HCT116 (cell line): ENCODE results near the gene TANGO6. TPM values are rescaled to one million over a fixed set of nuclear protein-coding genes. Genes with fewer than 3 reads are reported as not detected.

Experiments used
- ATAC-seq: fragments of 200-7000 bp; cut with Tn5 transposase; 2 replicates; pipeline ENCODE4 v1.9.1; 2020; ENCODE audit warnings: mild to moderate bottlenecking, moderate library complexity
- BruUV-seq: library from RNA; stranded (reverse); fragments of 400-500 nt; replicated peaks from 2 replicates; lab custom pipeline; 2021; lab: Mats Ljungman, UMichigan
- CTCF ChIA-PET: fragments of 300-600 bp; sonication (Branson Sonifier 250); formaldehyde crosslinking; loops from one replicate; lab custom pipeline; 2021; ENCODE audit warnings: antibody characterized with exemption; lab: Charles Lee
- POLR2A ChIA-PET: fragments of 300-600, 350-600 bp; sonication (Branson Sonifier 250); formaldehyde crosslinking; loops from one replicate; lab custom pipeline; 2021; ENCODE audit warnings: antibody characterized with exemption; lab: Charles Lee
- RAD21 ChIA-PET, 2 experiments: fragments of 300-600 bp; sonication (Branson Sonifier 250); formaldehyde crosslinking; loops; one replicate each; lab custom pipeline; 2023; ENCODE audit warnings: low total read pairs in 2 of 2; ENCODE audit not compliant: uncharacterized antibody in 2 of 2, unreplicated experiment in 2 of 2, low non-redundant PET in 1 of 2; lab: Charles Lee
- DNase-seq: peaks from one replicate; pipeline ENCODE4 v3.0.0-alpha.2; 2010; ENCODE audit warnings: low read depth, low spot score
- H2AFZ ChIP-seq: fragments of 200-600 bp; shearing (Covaris generic), sonication (generic); 2 replicates; pipeline ENCODE4 v1.6.1; 2017; ENCODE audit warnings: low read depth, mixed run types, mixed read lengths, antibody characterized with exemption, low read length; ENCODE audit not compliant: poor library complexity, severe bottlenecking
- H3K27ac ChIP-seq: 2 replicates; pipeline ENCODE4 v1.5.1; 2012; ENCODE audit warnings: low read depth, low read length
- H3K27me3 ChIP-seq: fragments of 200-600 bp; sonication (generic); 2 replicates; pipeline ENCODE4 v1.6.1; 2016; ENCODE audit warnings: mixed run types, low read length, mixed read lengths; ENCODE audit not compliant: insufficient read depth
- H3K36me3 ChIP-seq, 2 experiments: fragments of 200-500 bp in 1 of 2; fragments of 200-600 bp in 1 of 2; sonication (Bioruptor generic) in 1 of 2; sonication (generic) in 1 of 2; 2 replicates each; pipeline versions ENCODE4 v1.5.1 to v1.6.1; 2014 to 2016; ENCODE audit warnings: low read length in 2 of 2, inconsistent platforms in 1 of 2, mixed read lengths in 1 of 2, mixed run types in 1 of 2; ENCODE audit not compliant: insufficient read depth in 2 of 2, control insufficient read depth in 1 of 2
- H3K4me1 ChIP-seq, 2 experiments: fragments of 200-600 bp in 1 of 2; sonication (generic) in 1 of 2; 2 replicates each; pipeline versions ENCODE4 v1.5.1 to v1.6.1; 2012 to 2017; ENCODE audit warnings: low read length in 2 of 2, inconsistent platforms in 1 of 2, mild to moderate bottlenecking in 1 of 2, mixed read lengths in 1 of 2, mixed run types in 1 of 2, moderate library complexity in 1 of 2; ENCODE audit not compliant: insufficient read depth in 2 of 2, control insufficient read depth in 1 of 2
- H3K4me2 ChIP-seq: fragments of 200-600 bp; sonication (generic); 2 replicates; pipeline ENCODE4 v1.6.1; 2017; ENCODE audit warnings: mixed run types, low read length, mixed read lengths
- H3K4me3 ChIP-seq, 2 experiments: fragments of 200-600 bp in 1 of 2; sonication (generic) in 1 of 2; replicated peaks in 1 of 2; 2 replicates each; pipeline ENCODE4 v1.5.1; 2011 to 2016; ENCODE audit warnings: low read length in 2 of 2, control low read depth in 1 of 2, low read depth in 1 of 2, mild to moderate bottlenecking in 1 of 2, mixed read lengths in 1 of 2, mixed run types in 1 of 2
- H3K79me2 ChIP-seq: fragments of 200-600 bp; sonication (generic); 2 replicates; pipeline ENCODE4 v1.6.1; 2017; ENCODE audit warnings: mild to moderate bottlenecking, mixed run types, low read length, moderate library complexity, mixed read lengths; ENCODE audit not compliant: insufficient read depth
- H3K9ac ChIP-seq: fragments of 200-600 bp; sonication (generic); 2 replicates; pipeline ENCODE4 v1.6.1; 2016; ENCODE audit warnings: low read length, mixed read lengths
- H3K9me2 ChIP-seq: fragments of 200-600 bp; sonication (generic), shearing (Covaris generic); 2 replicates; pipeline ENCODE4 v1.6.1; 2017; ENCODE audit warnings: mixed run types, mild to moderate bottlenecking, moderate library complexity; ENCODE audit not compliant: insufficient read depth
- H3K9me3 ChIP-seq, 2 experiments: fragments of 200-500 bp in 1 of 2; fragments of 200-600 bp in 1 of 2; sonication (Bioruptor generic) in 1 of 2; sonication (generic) in 1 of 2; 2 replicates each; pipeline ENCODE4 v1.6.1; 2014 to 2017; ENCODE audit warnings: low read length in 2 of 2, mixed read lengths in 2 of 2, inconsistent platforms in 1 of 2, low read depth in 1 of 2, mild to moderate bottlenecking in 1 of 2, mixed run types in 1 of 2, moderate library complexity in 1 of 2; ENCODE audit not compliant: control insufficient read depth in 1 of 2, insufficient read depth in 1 of 2
- H4K20me1 ChIP-seq: fragments of 200-600 bp; sonication (generic), shearing (Covaris generic); 2 replicates; pipeline ENCODE4 v1.6.1; 2017; ENCODE audit warnings: mixed run types, mild to moderate bottlenecking, moderate library complexity; ENCODE audit not compliant: insufficient read depth
- ATF3 ChIP-seq: IDR thresholded peaks from 2 replicates; pipeline ENCODE4 v1.6.1; 2012
- CBX3 ChIP-seq: IDR thresholded peaks from 2 replicates; pipeline ENCODE4 v1.6.1; 2012; ENCODE audit warnings: low read depth
- CEBPB ChIP-seq: IDR thresholded peaks from 2 replicates; pipeline ENCODE4 v1.6.1; 2012; ENCODE audit warnings: low read depth
- EGR1 ChIP-seq: IDR thresholded peaks from 2 replicates; pipeline ENCODE4 v1.6.1; 2012; ENCODE audit warnings: low read depth
- ELF1 ChIP-seq: IDR thresholded peaks from 2 replicates; pipeline ENCODE4 v1.6.1; 2012; ENCODE audit warnings: low read depth, borderline replicate concordance
- EZH2phosphoT487 ChIP-seq: fragments of 200-600 bp; IDR thresholded peaks from 2 replicates; pipeline ENCODE4 v1.6.1; 2018; ENCODE audit warnings: antibody characterized with exemption, borderline replicate concordance
- FOSL1 ChIP-seq: IDR thresholded peaks from 2 replicates; pipeline ENCODE4 v1.6.1; 2012; ENCODE audit warnings: low read depth
- JUND ChIP-seq: IDR thresholded peaks from 2 replicates; pipeline ENCODE4 v1.6.1; 2012
- POLR2A ChIP-seq: IDR thresholded peaks from 2 replicates; pipeline ENCODE4 v1.7.0; 2011; ENCODE audit warnings: borderline replicate concordance; ENCODE audit not compliant: insufficient read depth, insufficient read length; ENCODE audit errors: extremely low read depth
- POLR2AphosphoS5 ChIP-seq: IDR thresholded peaks from 2 replicates; pipeline ENCODE4 v1.6.1; 2011; ENCODE audit warnings: mild to moderate bottlenecking, low read depth, low read length, moderate library complexity
- REST ChIP-seq: IDR thresholded peaks from 2 replicates; pipeline ENCODE4 v1.6.1; 2012; ENCODE audit warnings: low read depth
- SIN3A ChIP-seq: IDR thresholded peaks from 2 replicates; pipeline ENCODE4 v1.6.1; 2012; ENCODE audit warnings: low read depth
- SRF ChIP-seq: IDR thresholded peaks from 2 replicates; pipeline ENCODE4 v1.6.1; 2012; ENCODE audit warnings: low read depth
- TCF7L2 ChIP-seq: IDR thresholded peaks from 2 replicates; pipeline ENCODE4 v1.7.0; 2011; ENCODE audit warnings: borderline replicate concordance, inconsistent platforms; ENCODE audit not compliant: insufficient read depth, insufficient read length; ENCODE audit errors: extremely low read depth
- YY1 ChIP-seq: IDR thresholded peaks from 2 replicates; pipeline ENCODE4 v1.6.1; 2011; ENCODE audit warnings: low read length, low read depth, moderate library complexity, mild to moderate bottlenecking; ENCODE audit not compliant: insufficient replicate concordance; ENCODE audit errors: extremely low read depth
- ZBTB33 ChIP-seq: IDR thresholded peaks from 2 replicates; pipeline ENCODE4 v1.6.1; 2011; ENCODE audit warnings: mild to moderate bottlenecking, low read length, moderate library complexity; ENCODE audit not compliant: insufficient replicate concordance; ENCODE audit errors: extremely low read depth
- ZFX ChIP-seq: fragments of 450-650 bp; IDR thresholded peaks from 2 replicates; pipeline ENCODE4 v1.6.1; 2017
- ZNF274 ChIP-seq: fragments of 200-500 bp; sonication (Bioruptor generic); IDR thresholded peaks from 2 replicates; pipeline ENCODE4 v1.6.1; 2014; ENCODE audit warnings: mild to moderate bottlenecking, low read depth, low read length, inconsistent platforms
- intact Hi-C: fragments of 100-400 bp; cut with micrococcal nuclease; formaldehyde crosslinking; loops from 2 replicates; pipeline ENCODE4 v1.10.0; 2022
- total RNA-seq: library from RNA; stranded (reverse); gene quantifications from one replicate; pipeline ENCODE4 v1.2.1, GENCODE V29; 2021; ENCODE audit not compliant: unreplicated experiment
- TF ChIP-seq, protein P1 (sequence below): IDR thresholded peaks from 2 replicates; pipeline ENCODE4 v1.6.1; 2012
- TF ChIP-seq, protein P2 (sequence below), 3 experiments: fragments of 200-600 bp in 1 of 3; sonication (generic) in 1 of 3; IDR thresholded peaks in 2 of 3; conservative IDR thresholded peaks in 1 of 3; 2 replicates each; pipeline ENCODE4 v1.5.1; 2012 to 2017; ENCODE audit warnings: low read depth in 2 of 3, low read length in 2 of 3, antibody characterized with exemption in 1 of 3, borderline replicate concordance in 1 of 3, control low read depth in 1 of 3, mild to moderate bottlenecking in 1 of 3, mixed read lengths in 1 of 3, mixed run types in 1 of 3, moderate library complexity in 1 of 3; ENCODE audit not compliant: insufficient read depth in 1 of 3

TANGO6 gene
- total RNA-seq, 1 experiment from 2014 or later, result 16.4 TPM

DNA sequence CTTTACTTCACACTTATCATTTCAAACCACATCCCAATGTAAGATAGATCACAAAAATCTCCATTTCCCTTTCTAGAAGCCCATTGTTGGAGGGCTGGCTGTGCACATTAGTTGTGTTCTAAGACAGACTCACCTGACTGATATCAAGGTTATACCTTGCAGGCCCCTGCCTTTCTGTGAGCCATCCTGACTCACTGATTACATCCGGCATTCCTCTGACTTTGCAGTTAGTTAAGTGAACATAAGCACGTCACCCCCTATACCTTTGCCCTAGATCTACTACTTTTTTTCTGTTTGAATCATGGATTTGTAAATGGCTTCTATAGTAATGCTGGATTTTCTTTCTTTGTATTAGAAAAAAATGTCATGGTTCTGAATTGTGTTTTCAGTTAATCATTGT, 78.3 kb downstream of the TANGO6 start:
- peak overlapping the region; percentile 89 for H3K27ac ChIP-seq
- no peaks in the 10 kb centered on the region for H3K9me2 ChIP-seq
- H3K9ac ChIP-seq, result peak overlapping the region; percentile 66
- H3K79me2 ChIP-seq, result no peaks in the 10 kb centered on the region
- POLR2A ChIA-PET, result interaction anchor here (0.7 to 0.8 kb wide), 2 partner anchors 12 to 278 kb away, joined by 5 to 6 read pairs; no protein-coding TSS in a partner anchor
- peaks cover 42 to 61% of the 10 kb centered on the region in 2 experiments for H3K4me1 ChIP-seq
- H3K9me3 ChIP-seq, result no peaks in the 10 kb centered on the region
- RAD21 ChIA-PET, result no interaction called here
- ATAC-seq, result peak; percentile 86
- H3K27me3 ChIP-seq, result no peaks in the 10 kb centered on the region
- CTCF ChIA-PET, result no interaction called here
- peak; percentile 98 for DNase-seq
- H3K4me2 ChIP-seq, result peak overlapping the region; percentile 73
- H3K36me3 ChIP-seq, result no peaks in the 10 kb centered on the region
- BruUV-seq, result no TSS peak
- H2AFZ ChIP-seq, result no peak overlapping the region
- H4K20me1 ChIP-seq, result no peaks in the 10 kb centered on the region
- intact Hi-C loops, result loop anchor here (2.0 to 5.0 kb wide), 3 partner anchors 66 to 186 kb away; partner anchors contain the start of gene HAS3
- H3K4me3 ChIP-seq, result peak overlapping the region in 1 of 2 experiments; percentile 37; a peak in 1 of 4 replicates
- peak; percentile 83 for TF ChIP-seq SIN3A
- TF ChIP-seq CEBPB, result peak; percentile 81
- no peak for TF ChIP-seq ZFX
- TF ChIP-seq POLR2AphosphoS5, result peak; percentile 66; the same call in 1 of the 2 replicates
- TF ChIP-seq FOSL1, result peak; percentile 97
- no peak for TF ChIP-seq POLR2A
- no peak for TF ChIP-seq TCF7L2
- TF ChIP-seq SRF, result peak; percentile 84
- no peak for TF ChIP-seq YY1
- TF ChIP-seq, protein P1, sequence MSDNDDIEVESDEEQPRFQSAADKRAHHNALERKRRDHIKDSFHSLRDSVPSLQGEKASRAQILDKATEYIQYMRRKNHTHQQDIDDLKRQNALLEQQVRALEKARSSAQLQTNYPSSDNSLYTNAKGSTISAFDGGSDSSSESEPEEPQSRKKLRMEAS, result peak; percentile 44; the same call in 1 of the 2 replicates
- TF ChIP-seq ATF3, result no peak; the same call in 1 of the 2 replicates
- TF ChIP-seq ELF1, result no peak; the same call in 1 of the 2 replicates
- no peak for TF ChIP-seq ZNF274
- TF ChIP-seq CBX3, result peak; percentile 81
- TF ChIP-seq EZH2phosphoT487, result no peak
- TF ChIP-seq ZBTB33, result no peak
- TF ChIP-seq, protein P2, sequence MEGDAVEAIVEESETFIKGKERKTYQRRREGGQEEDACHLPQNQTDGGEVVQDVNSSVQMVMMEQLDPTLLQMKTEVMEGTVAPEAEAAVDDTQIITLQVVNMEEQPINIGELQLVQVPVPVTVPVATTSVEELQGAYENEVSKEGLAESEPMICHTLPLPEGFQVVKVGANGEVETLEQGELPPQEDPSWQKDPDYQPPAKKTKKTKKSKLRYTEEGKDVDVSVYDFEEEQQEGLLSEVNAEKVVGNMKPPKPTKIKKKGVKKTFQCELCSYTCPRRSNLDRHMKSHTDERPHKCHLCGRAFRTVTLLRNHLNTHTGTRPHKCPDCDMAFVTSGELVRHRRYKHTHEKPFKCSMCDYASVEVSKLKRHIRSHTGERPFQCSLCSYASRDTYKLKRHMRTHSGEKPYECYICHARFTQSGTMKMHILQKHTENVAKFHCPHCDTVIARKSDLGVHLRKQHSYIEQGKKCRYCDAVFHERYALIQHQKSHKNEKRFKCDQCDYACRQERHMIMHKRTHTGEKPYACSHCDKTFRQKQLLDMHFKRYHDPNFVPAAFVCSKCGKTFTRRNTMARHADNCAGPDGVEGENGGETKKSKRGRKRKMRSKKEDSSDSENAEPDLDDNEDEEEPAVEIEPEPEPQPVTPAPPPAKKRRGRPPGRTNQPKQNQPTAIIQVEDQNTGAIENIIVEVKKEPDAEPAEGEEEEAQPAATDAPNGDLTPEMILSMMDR (IDR thresholded peaks at IDR 0.05 in 2 of 3, conservative IDR thresholded peaks at IDR 0.05 in 1 of 3; ENCODE audit: borderline replicate concordance in 1 of 3, insufficient read depth in 1 of 3, low read depth in 2 of 3, low read length in 2 of 3), result no peak
- no peak for TF ChIP-seq REST
- TF ChIP-seq EGR1, result 0 out of 2 replicates have a peak, but pooled peaks have one; percentile 28
- TF ChIP-seq JUND, result peak; percentile 95
